COR-L47 (cell line): ENCODE measurements around the gene ELP6.
"Not testable (repeated sequence)": the region's sequence is repeated elsewhere in the genome, so short reads cannot be mapped to it uniquely, and the experiment has no call there.

Experiments
- DNase-seq: peaks from one replicate; lab custom pipeline; 2025; lab: John Stamatoyannopoulos, UW

The ELP6 gene

DNA sequence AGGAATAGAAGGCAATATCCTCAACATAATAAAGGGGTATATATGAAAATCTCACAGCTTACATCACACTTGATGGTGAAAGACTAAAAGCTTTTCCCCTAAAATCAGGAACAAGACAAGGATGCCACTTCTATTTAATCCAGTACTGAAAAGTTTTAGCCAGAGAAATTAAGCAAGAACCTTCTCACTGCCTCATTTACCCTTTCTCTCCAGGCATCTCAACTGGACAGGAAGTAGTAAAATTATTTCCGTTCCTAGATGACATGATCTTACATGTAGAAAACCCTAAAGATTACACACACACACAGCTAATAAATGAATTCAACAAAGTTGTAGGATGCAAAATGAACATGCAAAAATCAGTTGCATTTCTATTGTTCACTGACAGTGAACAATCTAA, 48.9 kb downstream of the ELP6 start:
- no peak for DNase-seq

- DNase-seq: not testable (repeated sequence)
Observed at GRCh38 chr3:47459534-47460085, 53.9 kb downstream of the ELP6 start.

DNA sequence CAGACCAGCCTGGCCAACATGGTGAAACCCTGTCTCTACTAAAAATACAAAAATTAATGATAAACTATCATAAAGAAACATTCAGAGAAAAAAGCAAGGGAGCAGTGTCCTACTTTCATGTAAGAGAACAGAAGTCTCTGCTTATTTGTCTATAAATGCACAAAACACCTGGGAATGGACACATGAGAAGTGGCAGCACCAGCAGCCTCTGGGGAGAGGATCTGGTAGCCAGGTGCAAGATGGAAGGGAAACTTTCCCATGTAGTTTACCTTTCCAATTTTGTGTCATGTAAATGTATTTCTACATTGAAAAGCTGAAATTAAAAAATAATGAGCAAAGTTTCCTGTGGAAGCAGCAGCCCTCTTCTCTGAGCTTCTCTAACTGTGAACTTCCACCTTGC, 56.5 kb downstream of the ELP6 start:
- no peak for DNase-seq

- no peak for DNase-seq
Observed at GRCh38 chr3:47455806-47456452, 57.6 kb downstream of the ELP6 start.

GRCh38 chr3:47452453-47453215, 60.9 kb downstream of the ELP6 start:
- no peak for DNase-seq
